ENCODE results near the gene SPAG16.

- no peak for TF ChIP-seq CTCF (IDR thresholded peaks at IDR 0.05)
- TF ChIP-seq POLR2A (IDR thresholded peaks at IDR 0.05) = no peak
Measured at GRCh38 chr2:214286011-214286410, 1001.7 kb downstream of the SPAG16 start.

Measured in heart left ventricle (tissue), 13 donors.